A204.1 (cell line): ENCODE results near the gene RASGRF1.

Experiments used
- FAIRE-seq: peaks from 2 replicates; lab custom pipeline; 2012; peaks lifted over from hg19 to GRCh38; lab: Jason Lieb, UNC

The RASGRF1 gene

GRCh38 chr15:78983146-78983918, 107.2 kb downstream of the RASGRF1 start:
- FAIRE-seq, result no peak

- FAIRE-seq, result no peak
These were observed 107.8 kb downstream of the RASGRF1 start for GRCh38 chr15:78982736-78983135.

GRCh38 chr15:78981532-78982313, 108.9 kb downstream of the RASGRF1 start:
- no peak for FAIRE-seq

- FAIRE-seq, result no peak
These were observed 110.9 kb downstream of the RASGRF1 start for GRCh38 chr15:78979456-78980320.

DNA sequence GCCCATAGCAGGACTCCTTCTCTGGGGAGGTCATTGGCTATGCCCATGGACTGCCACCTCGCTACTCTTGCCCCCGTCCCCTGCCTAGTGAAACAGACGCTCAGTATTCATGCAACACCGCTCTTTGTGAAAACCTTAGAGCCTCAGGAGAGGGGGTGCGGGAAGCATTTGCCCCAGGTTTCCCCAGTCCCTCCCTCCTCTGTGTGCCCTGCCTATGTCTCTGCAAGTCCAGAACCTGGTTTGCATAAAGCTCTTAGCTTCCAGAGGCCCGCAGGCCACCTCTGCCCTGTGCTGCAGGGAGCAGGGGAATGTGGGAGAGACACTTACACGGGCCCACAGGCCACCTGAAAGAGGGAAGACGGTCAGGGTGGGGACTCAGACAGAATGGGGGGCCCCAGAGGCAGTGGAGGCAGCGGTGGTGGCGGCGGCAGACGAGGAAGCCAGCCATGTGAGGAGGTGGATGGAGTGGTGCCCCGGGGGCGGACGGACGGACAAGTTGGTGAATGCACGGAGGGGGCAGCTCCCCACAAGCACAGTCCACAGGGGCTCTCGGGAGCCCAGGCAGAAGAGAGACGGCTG, 111.9 kb downstream of the RASGRF1 start:
- no peak for FAIRE-seq

DNA sequence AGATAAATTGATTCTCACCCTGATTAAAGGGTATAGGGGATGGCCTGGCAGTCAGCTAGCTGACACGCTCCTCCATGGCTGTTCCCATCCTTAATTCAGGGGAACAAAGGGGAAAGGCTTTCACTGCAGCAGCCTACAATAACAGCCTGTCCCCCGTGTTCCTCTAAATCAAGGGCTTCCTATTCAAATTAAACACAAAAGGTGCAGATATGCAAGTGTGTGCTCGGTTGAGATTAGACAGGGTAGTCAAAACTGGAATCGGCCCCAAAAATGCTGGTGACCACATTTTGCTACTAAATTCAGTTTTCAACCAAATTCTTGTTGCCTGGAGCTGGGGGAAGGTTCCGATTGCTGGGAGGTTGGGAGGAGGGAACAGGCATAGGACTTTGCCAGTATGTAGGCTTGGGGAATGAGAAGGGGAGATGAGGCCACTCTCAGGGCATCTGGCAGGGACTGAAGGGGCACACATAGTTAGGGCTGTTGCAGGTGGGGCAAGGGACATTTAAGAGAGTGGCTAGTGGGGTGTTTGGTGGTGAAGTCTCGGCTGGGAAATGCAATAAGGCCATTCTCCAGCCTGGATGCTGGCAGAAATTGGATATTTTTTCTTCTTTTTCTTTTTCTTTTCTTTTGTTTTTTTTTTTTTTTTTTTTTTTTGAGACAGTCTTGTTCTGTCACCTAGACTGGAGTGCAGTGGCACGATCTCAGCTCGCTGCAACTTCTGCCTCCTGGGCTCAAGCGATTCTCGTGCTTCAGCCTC, 112.8 kb downstream of the RASGRF1 start:
- no peak for FAIRE-seq

- no peak for FAIRE-seq
These were observed 113.4 kb downstream of the RASGRF1 start for GRCh38 chr15:78977091-78977571.

GRCh38 chr15:78976691-78977090, 113.9 kb downstream of the RASGRF1 start:
- no peak for FAIRE-seq

DNA sequence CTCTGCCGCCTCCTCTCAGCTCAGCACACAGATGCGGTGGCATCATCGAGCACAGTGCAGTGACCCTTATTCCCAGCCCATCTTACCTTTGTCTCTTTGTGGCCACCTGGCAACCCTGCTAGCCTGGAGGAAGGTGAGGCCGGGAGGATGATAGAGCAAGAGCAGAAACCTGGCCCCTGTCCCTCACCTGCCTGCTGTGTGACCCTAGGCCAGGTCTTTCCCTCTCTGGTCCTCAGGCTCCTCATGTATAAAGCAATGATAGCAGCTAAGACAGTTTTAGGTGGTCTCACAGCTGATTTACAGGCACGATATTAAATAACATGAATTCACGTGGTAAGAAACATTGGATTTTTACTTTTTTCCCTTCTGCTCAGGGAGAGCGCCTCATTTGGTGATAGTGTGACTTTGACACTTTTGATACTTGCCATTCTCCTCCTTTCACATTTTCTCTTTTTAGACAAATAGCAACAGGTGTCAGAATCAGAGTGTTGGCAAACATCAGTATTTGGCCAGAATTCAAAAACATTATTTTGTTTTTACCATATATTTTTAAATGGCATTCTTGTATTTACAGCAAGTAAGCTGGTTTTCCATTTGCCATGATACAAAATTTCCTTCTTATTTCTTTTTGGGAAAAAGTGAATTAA, 116.2 kb downstream of the RASGRF1 start:
- no peak for FAIRE-seq

GRCh38 chr15:78969687-78970349, 120.8 kb downstream of the RASGRF1 start:
- no peak for FAIRE-seq

GRCh38 chr15:78968539-78969271, 121.9 kb downstream of the RASGRF1 start:
- FAIRE-seq, result no peak

GRCh38 chr15:78968114-78968513, 122.5 kb downstream of the RASGRF1 start:
- no peak for FAIRE-seq

- FAIRE-seq, result no peak
These were observed 130.3 kb downstream of the RASGRF1 start for GRCh38 chr15:78960308-78960707.

GRCh38 chr15:78959360-78959759, 131.2 kb downstream of the RASGRF1 start:
- no peak for FAIRE-seq

GRCh38 chr15:78957416-78958093, 133.0 kb downstream of the RASGRF1 start:
- no peak for FAIRE-seq

DNA sequence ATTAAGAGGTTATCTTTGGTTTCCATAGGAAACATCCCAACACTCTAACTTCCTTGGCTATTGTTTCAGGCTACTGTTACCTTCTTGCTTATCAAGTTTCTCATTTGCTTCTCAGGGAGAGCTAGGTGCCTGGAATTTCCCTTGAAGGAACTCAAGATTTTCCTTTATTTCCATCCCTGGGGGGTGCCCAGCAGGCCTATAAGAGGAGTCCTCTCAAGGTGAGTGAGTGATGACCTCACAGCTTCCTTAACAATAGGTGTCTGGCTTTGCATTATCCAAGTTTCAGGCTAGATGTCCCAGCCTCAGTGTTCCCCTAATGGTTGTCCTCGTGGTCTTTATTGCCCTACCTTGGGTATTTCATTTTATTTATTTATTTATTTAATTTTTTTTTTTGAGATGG, 133.6 kb downstream of the RASGRF1 start:
- FAIRE-seq, result no peak

DNA sequence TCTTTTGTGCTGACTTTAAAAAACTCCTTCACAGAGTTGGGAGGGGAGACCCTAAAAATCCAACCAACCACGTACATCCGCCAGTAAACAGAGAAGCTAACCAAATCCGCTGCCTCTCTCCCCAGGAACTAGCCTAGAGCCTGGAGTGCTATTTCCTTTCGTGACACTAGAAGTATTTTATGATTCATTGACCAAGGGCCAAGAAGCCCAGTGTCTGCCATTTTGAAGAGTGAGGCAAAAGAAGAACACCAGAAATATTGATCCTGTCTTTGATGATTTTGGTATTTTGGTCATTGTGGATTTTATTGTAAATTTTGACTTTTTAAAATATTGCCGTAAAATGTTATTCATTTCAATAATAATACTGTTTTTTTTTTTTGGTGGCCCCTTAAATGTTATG, 135.2 kb downstream of the RASGRF1 start:
- FAIRE-seq, result no peak

DNA sequence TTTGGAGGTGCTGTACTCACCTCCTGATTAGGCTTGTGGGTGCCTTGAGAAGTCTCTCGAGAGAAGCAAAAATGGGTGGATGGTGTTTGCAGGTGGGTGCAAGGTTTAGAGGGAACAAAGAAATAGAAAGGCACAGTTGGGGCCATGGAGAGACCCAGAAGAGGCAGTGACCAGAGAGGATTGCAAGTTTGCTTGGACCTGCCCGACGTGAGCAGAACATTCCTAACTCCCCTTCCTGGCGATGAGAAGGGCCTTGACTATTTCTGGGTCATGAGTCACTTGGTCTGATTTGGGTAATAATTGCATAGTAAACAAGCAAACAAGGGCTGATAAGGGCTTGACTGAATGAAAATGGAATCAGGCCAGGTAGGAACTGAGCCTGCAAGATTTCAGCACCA, 138.7 kb downstream of the RASGRF1 start:
- no peak for FAIRE-seq
